NCI-H82 (cell line): Measurements from ENCODE around the gene P3H1.
"Not testable (repeated sequence)": the region's sequence is repeated elsewhere in the genome, so short reads cannot be mapped to it uniquely, and the experiment has no call there.

Source experiments
- DNase-seq: peaks from one replicate; lab custom pipeline; 2025; lab: John Stamatoyannopoulos, UW

Gene P3H1

GRCh38 chr1:42730988-42731387 is 35.8 kb downstream of the P3H1 start:
- DNase-seq = peak; percentile 63

- DNase-seq = peak; percentile 72
These were observed 36.8 kb downstream of the P3H1 start for GRCh38 chr1:42730002-42730401.

DNA sequence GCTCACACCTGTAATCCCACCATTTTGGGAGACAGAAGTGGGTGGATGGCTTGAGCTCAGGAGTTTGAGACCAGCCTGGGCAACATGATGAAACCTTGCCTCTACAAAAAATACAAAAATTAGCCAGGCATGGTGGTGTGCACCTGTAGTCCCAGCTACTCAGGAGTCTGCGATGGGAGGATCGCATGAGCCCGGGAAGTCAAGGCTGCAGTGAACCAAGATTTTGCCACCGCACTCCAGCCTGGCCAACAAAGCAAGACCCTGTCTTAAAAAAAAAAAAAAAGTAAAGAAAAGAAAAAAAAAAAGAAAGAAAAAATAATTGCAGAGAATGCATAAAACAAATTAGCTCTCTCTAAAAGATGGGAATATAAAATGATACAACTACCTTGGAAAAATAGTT is 41.0 kb downstream of the P3H1 start:
- not testable (repeated sequence) for DNase-seq

- DNase-seq = no peak
These were observed 43.3 kb downstream of the P3H1 start for GRCh38 chr1:42723511-42723910.

GRCh38 chr1:42722403-42722802 is 44.4 kb downstream of the P3H1 start:
- DNase-seq = not testable (repeated sequence)

- no peak for DNase-seq
These were observed 44.9 kb downstream of the P3H1 start for GRCh38 chr1:42721926-42722325.

DNA sequence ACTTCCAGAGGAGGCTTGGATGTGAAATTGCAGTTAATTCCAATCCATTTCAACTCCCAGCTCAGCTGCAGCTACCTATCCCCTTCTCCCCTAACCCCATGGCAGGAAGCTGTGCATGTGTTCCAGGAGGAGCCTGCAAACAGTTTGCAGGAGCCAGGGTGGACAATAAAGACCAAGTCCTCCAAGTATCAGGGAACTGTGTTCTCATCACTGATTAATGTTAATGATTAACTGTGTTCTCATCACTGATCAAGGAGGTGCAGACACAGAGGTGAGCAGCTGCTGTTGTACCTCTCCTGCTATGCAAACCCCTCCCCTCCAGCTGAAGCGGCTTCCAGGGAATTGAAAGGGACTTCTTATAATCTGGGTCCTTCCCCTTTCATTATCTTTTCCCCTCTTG is 46.0 kb downstream of the P3H1 start:
- no peak for DNase-seq

DNA sequence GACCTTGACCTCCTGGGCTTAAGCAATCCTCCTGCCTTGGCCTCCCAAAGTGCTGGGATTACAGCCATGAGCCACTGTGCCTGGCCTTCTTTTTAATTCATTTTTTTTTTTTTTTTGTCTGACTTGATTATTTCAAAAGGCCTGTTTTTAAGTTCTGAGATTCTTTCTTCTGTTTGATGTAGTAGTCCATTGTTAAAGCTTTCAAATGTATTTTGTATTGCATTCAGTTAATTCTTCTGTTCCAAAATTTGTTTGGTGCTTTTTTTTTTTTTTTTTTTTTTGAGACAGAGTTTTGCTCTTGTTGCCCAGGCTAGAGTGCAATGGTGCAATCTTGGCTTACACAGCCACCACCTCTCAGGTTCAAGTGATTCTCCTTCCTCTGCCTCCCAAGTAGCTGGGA is 52.4 kb downstream of the P3H1 start:
- not testable (repeated sequence) for DNase-seq

DNA sequence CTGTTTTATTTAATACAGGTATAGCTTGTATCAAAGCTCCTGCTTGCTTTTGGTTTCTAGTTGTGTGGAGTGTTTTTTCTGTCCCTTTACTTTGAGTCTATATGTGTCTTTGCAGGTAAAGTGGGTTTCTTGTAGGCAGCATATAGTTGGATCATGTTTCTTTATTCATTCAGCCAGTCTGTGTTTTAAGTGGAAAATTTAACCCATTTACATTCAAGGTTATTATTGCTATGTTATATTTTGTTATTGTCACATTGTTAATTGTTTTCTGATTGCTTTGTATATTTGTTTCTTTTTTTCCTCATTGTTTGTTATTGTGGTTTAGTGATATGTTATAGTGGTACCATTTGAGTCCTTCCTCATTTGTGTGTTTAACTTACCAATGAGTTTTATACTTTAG is 53.5 kb downstream of the P3H1 start:
- no peak for DNase-seq

DNA sequence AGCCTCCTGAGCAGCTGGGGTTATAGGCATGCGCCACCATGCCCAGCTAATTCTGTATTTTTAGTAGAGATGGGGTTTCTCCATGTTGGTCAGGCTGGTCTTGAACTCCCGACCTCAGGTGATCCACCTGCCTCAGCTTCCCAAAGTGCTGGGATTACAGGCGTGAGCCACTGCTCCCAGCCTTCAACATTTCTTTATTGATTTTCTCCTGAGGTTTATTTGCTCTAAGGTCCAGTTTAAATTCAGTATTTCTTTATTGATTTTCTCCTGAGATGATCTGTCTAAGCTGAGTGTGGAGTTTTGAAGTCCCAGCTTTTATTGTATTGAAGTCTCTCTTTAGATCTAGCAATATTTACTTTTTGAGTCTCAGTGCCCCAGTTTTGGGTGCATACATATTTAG is 54.0 kb downstream of the P3H1 start:
- not testable (repeated sequence) for DNase-seq

- no peak for DNase-seq
These were observed 62.9 kb downstream of the P3H1 start for GRCh38 chr1:42703888-42704464.

DNA sequence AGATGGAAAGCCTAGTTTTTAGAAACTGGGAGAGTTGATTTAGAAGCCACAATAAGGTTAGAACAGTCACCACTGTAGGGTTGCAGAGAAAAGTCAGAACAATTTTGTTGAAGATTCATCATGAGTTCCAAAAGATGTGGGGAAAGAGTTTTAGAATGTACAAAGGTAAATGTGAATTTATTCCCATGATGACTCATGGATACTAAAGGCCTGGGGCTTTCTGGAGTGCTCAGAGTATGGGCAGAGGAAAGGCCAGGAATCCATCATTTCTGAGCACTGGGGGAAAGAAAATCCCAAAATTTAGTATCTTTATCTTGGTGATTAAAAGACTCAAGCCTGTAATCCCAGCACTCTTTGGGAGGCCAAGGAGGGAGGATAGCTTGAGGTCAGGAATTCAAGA is 66.8 kb downstream of the P3H1 start:
- DNase-seq = no peak

DNA sequence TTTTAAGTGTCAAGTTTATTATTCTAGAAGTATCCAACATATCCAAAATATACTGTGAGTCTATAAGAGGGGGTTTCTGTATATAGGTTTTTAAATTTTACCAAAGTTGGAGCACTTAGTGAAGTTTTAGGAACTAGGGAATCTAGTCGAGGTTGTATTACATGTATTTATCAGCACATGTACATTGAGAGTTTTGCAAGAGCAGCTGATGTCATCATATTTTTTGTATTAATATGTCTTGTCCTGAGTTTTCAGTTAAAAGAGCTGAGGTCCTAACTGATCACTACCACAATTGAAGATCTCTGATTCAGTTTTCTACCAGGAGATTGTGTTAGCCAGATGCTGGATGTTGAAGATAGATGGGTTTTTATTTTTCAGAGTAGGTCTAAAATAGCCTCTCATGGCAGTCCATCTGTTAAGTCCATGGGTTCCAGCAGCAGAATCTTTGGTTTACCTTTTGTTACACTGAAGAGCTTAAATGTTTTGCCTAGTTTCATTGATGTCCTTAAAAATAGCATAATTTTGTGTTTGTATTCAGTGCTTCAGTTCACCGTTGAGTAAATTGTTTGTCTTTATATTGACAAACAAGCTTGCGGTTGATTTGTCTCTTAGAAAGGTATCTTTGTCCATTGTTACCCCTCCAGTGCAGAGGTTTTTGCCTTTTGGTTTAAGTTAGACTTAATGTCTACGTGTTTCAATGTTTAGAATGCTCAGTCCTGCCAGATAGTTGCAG is 68.6 kb downstream of the P3H1 start:
- no peak for DNase-seq
